Right forelimb (tissue), 1 donor: ENCODE results near the gene LIFR.

Source experiments
- DNase-seq: peaks from one replicate; pipeline ENCODE4 v3.0.0-alpha.2; 2018

LIFR gene

GRCh38 chr5:38462976-38463633 is 93.3 kb downstream of the LIFR start:
- no peak for DNase-seq

GRCh38 chr5:38458174-38458573 is 98.3 kb downstream of the LIFR start:
- DNase-seq: no peak

GRCh38 chr5:38456657-38457399 is 99.6 kb downstream of the LIFR start:
- no peak for DNase-seq

GRCh38 chr5:38455796-38456330 is 100.6 kb downstream of the LIFR start:
- DNase-seq: no peak

GRCh38 chr5:38453921-38454320 is 102.5 kb downstream of the LIFR start:
- DNase-seq: no peak

GRCh38 chr5:38453506-38453905 is 102.9 kb downstream of the LIFR start:
- no peak for DNase-seq

- DNase-seq: no peak
Observed at GRCh38 chr5:38452201-38452600, 104.2 kb downstream of the LIFR start.

- DNase-seq: peak; percentile 56
Observed at GRCh38 chr5:38451074-38451725, 105.2 kb downstream of the LIFR start.

- DNase-seq: no peak
Observed at GRCh38 chr5:38450627-38451026, 105.8 kb downstream of the LIFR start.

GRCh38 chr5:38448568-38449350 is 107.7 kb downstream of the LIFR start:
- no peak for DNase-seq

GRCh38 chr5:38447786-38448185 is 108.7 kb downstream of the LIFR start:
- peak; percentile 68 for DNase-seq

- no peak for DNase-seq
Observed at GRCh38 chr5:38447056-38447455, 109.4 kb downstream of the LIFR start.

- DNase-seq: no peak
Observed at GRCh38 chr5:38446029-38446522, 110.4 kb downstream of the LIFR start.

GRCh38 chr5:38445374-38446028 is 110.9 kb downstream of the LIFR start:
- DNase-seq: peak; percentile 51

- no peak for DNase-seq
Observed at GRCh38 chr5:38443390-38443789, 113.1 kb downstream of the LIFR start.

- DNase-seq: no peak
Observed at GRCh38 chr5:38442247-38442573, 114.2 kb downstream of the LIFR start.

GRCh38 chr5:38441453-38442246 is 114.8 kb downstream of the LIFR start:
- peak; percentile 91 for DNase-seq

- no peak for DNase-seq
Observed at GRCh38 chr5:38438757-38439156, 117.7 kb downstream of the LIFR start.

GRCh38 chr5:38434966-38435705 is 121.3 kb downstream of the LIFR start:
- DNase-seq: no peak

- peak; percentile 67 for DNase-seq
Observed at GRCh38 chr5:38433160-38433861, 123.1 kb downstream of the LIFR start.
